Adrenal gland (tissue), 12 donors: ENCODE data around the gene CD207. TPM values are rescaled to one million over a fixed set of nuclear protein-coding genes. Genes with fewer than 3 reads are reported as not detected.
"Not testable (repeated sequence)": the region's sequence is repeated elsewhere in the genome, so short reads cannot be mapped to it uniquely, and the experiment has no call there.

Experiments used
- DNase-seq, 7 donors: peaks; one replicate each; pipeline ENCODE4 v3.0.0-alpha.2; 2019 to 2020
- H3K27ac ChIP-seq, 5 donors: fragments of 200-600 bp; sonication (generic) in 4 of 5; 1 replicate in 3 of 5; 2 replicates in 2 of 5; pipeline versions ENCODE4 v1.5.1 to v1.8.0; 2016 to 2020; ENCODE audit warnings: mild to moderate bottlenecking in 1 of 5
- H3K27me3 ChIP-seq: fragments of 200-600 bp; 2 replicates; pipeline ENCODE4 v1.8.0; 2021
- H3K36me3 ChIP-seq, 2 donors: fragments of 200-600 bp; replicated peaks in 1 of 2; 1 replicate in 1 of 2; 2 replicates in 1 of 2; pipeline versions ENCODE4 v1.5.1 to v1.8.0; 2018 to 2022
- H3K4me1 ChIP-seq, 2 donors: fragments of 200-600 bp; replicated peaks in 1 of 2; 1 replicate in 1 of 2; 2 replicates in 1 of 2; pipeline versions ENCODE4 v1.5.1 to v1.8.0; 2018 to 2021
- H3K4me3 ChIP-seq, 4 donors: fragments of 200-600 bp; sonication (generic) in 3 of 4; one replicate each; pipeline ENCODE4 v1.5.1; 2016 to 2018
- H3K9me3 ChIP-seq, 3 donors: fragments of 200-600 bp; sonication (generic) in 1 of 3; replicated peaks in 1 of 3; 1 replicate in 2 of 3; 2 replicates in 1 of 3; pipeline versions ENCODE4 v1.5.1 to v1.8.0; 2016 to 2021
- CTCF ChIP-seq, 6 experiments: fragments of 450-650 bp in 4 of 6; fragments of 200-600 bp in 2 of 6; sonication (generic) in 1 of 6; IDR thresholded peaks; 1 replicate in 5 of 6; 2 replicates in 1 of 6; pipeline versions ENCODE4 v1.5.1 to v1.8.0; 2016 to 2021; ENCODE audit warnings: antibody characterized with exemption in 6 of 6, mild to moderate bottlenecking in 2 of 6, moderate library complexity in 1 of 6
- POLR2A ChIP-seq, 2 donors: fragments of 450-650 bp; IDR thresholded peaks; one replicate each; pipeline ENCODE4 v1.6.1; 2017; ENCODE audit warnings: antibody characterized with exemption in 2 of 2, mild to moderate bottlenecking in 2 of 2, moderate library complexity in 1 of 2
- WGBS, 4 donors: extraction: QIAGEN DNeasy Blood & Tissue Kit in 2 of 4; methylation state at CpG; one replicate each; pipeline versions ENCODE4 v1.1.5 to v1.1.7; 2013 to 2017; 5-methylcytosine and 5-hydroxymethylcytosine counted together
- intact Hi-C, 2 donors: fragments of 100-400 bp; cut with DNase I; formaldehyde crosslinking; loops; one replicate each; pipeline versions ENCODE4 v1.14.1 to v1.15.0; 2022 to 2023
- polyA plus RNA-seq, 3 donors: library from polyadenylated mRNA; stranded (reverse); fragments of 200-250 nt in 2 of 3; fragments of 350-450 nt in 1 of 3; fragmentation: Illumina TruSeq in 1 of 3; extraction: RNeasy Lipid Tissue Mini Kit (QIAGEN cat#74804) in 1 of 3; gene quantifications; one replicate each; pipeline ENCODE4 v1.2.3, GENCODE V29; 2013 to 2014
- total RNA-seq, 9 donors: library from RNA; depleted of rRNA in 4 of 9; stranded (reverse); fragments of >200 nt in 4 of 9; fragments of 120-200 nt in 1 of 9; fragmentation: NEBNext Ultra II Directional in 1 of 9; extraction: Animal tissue kit (Norgen Biotek cat#: 25700) in 1 of 9; gene quantifications; one replicate each; pipeline versions ENCODE4 v1.1.0 to v1.2.4, GENCODE V29; 2013 to 2023
- donor health status: healthy with polysubstance abuse.
- donor health status: Bipolar disorder and iron deficiency.
- donor health status: DM: yes; HTN: yes; CAD: no.
- donor health status: DM: no; HTN: no; CAD: no.
- donor health status: DM: no; HTN: no; CAD: no.
- donor health status: DM: yes; HTN: yes; CAD: no.

Gene CD207
- total and polyA plus RNA-seq, 12 donors, result 0.07 to 0.10 TPM; not detected in 10

GRCh38 chr2:70799706-70800105 lies 35.9 kb downstream of the CD207 start:
- no peaks in the 10 kb centered on the region for H3K4me1 ChIP-seq
- WGBS, 4 donors, result 88 to 93% (median 91%) methylated on average over 2 of the region's 2 CpGs
- H3K9me3 ChIP-seq, result peaks cover 0 to 4% (median 0%) of the 10 kb centered on the region in 3 donors
- H3K36me3 ChIP-seq, result no peaks in the 10 kb centered on the region
- H3K4me3 ChIP-seq, result no peak overlapping the region
- intact Hi-C loops, result no loop called here
- no peak overlapping the region for H3K27ac ChIP-seq
- no peaks in the 10 kb centered on the region for H3K27me3 ChIP-seq
- no peak for DNase-seq
- TF ChIP-seq CTCF (IDR thresholded peaks at IDR 0.05), result no peak
- no peak for TF ChIP-seq POLR2A (IDR thresholded peaks at IDR 0.05)

GRCh38 chr2:70797996-70798395 lies 37.6 kb downstream of the CD207 start:
- H3K36me3 ChIP-seq, H3K27me3 ChIP-seq, intact Hi-C loops, H3K9me3 ChIP-seq, H3K27ac ChIP-seq, DNase-seq, H3K4me3 ChIP-seq, H3K4me1 ChIP-seq: not testable (repeated sequence)
- 65 to 89% (median 75%) methylated on average over 3 of the region's 3 CpGs for WGBS, 4 donors

- WGBS, 4 donors, result 30 to 43% (median 36%) methylated on average over 2 of the region's 2 CpGs
Measured at GRCh38 chr2:70797506-70797905, 38.1 kb downstream of the CD207 start.

GRCh38 chr2:70796262-70796661 lies 39.4 kb downstream of the CD207 start:
- H3K4me1 ChIP-seq, result no peaks in the 10 kb centered on the region
- WGBS, 4 donors, result 77 to 91% (median 79%) methylated on average over 1 of the region's 1 CpG
- H3K27me3 ChIP-seq, result peaks cover 2% of the 10 kb centered on the region
- H3K9me3 ChIP-seq, result peaks cover 0 to 4% (median 0%) of the 10 kb centered on the region in 3 donors
- H3K36me3 ChIP-seq, result no peaks in the 10 kb centered on the region
- intact Hi-C loops, result no loop called here
- no peak for DNase-seq
- TF ChIP-seq CTCF (IDR thresholded peaks at IDR 0.05) (no peak), POLR2A (IDR thresholded peaks at IDR 0.05) (no peak)
- H3K4me3 ChIP-seq, result no peak overlapping the region
- no peak overlapping the region for H3K27ac ChIP-seq

More at GRCh38 chr2:70797506-70797905, 38.1 kb downstream of the CD207 start:
- intact Hi-C loops, result no loop called here
- no peak for TF ChIP-seq POLR2A (IDR thresholded peaks at IDR 0.05)
- no peak for TF ChIP-seq CTCF (IDR thresholded peaks at IDR 0.05)
- H3K9me3 ChIP-seq, result peaks cover 0 to 4% (median 0%) of the 10 kb centered on the region in 3 donors
- H3K4me3 ChIP-seq, result no peak overlapping the region
- H3K27ac ChIP-seq, result no peak overlapping the region
- DNase-seq, result no peak
- no peaks in the 10 kb centered on the region for H3K4me1 ChIP-seq
- H3K27me3 ChIP-seq, result no peaks in the 10 kb centered on the region
- H3K36me3 ChIP-seq, result no peaks in the 10 kb centered on the region
